Measurements from ENCODE around the gene WIPF1. TPM values are rescaled to one million over a fixed set of nuclear protein-coding genes. Genes with fewer than 3 reads are reported as not detected.
A peak's percentile ranks its signal among the peaks of the same experiment; 100 is the strongest.

Gene WIPF1
- total RNA-seq, 1 donor from 2014 or later: 107 TPM

DNA sequence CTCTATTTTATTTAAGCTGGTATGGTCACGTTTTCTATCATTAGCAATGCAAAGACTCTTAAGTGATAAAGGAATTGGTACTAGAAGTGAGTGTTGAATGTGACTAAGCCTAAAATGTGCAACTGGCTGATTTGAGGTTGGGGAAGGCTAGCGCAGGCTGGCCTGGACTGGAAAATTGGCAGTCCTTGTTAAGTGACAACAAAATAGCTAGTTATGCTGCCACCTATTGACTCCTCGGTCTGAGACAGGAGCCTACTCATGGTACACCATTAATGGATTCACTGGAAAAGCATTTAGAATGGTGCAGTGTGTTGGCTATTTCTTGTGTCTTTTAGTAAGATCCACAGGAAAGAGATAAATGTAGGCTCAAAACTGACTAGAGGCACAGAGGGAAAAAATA lies 5.7 kb upstream of the WIPF1 start:
- ATAC-seq (peak; percentile 90), DNase-seq (ENCODE audit: low spot score) (peak; percentile 71)
- intact Hi-C loops (cut with DNase I): no loop called here

DNA sequence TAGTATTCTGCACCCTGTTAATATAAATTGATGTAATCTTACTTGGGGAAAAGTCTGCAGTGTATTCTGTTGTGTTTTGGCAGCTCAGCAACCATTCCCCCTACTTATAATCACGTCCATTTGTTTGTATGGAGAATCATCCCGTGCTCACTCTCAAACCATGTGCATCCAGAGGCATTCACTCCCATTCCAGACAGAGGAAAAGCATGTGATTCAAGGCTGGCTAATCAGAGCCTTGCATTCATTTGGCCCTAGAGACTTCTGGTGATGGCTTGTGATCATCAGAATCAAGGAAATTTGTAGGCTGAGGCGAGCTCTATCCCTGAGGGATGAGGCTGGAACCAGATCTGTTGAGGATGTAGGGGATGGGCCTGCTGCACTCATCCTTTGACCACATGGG lies 5.1 kb upstream of the WIPF1 start:
- intact Hi-C loops (cut with DNase I): no loop called here
- ATAC-seq (no peak), DNase-seq (ENCODE audit: low spot score) (no peak)

DNA sequence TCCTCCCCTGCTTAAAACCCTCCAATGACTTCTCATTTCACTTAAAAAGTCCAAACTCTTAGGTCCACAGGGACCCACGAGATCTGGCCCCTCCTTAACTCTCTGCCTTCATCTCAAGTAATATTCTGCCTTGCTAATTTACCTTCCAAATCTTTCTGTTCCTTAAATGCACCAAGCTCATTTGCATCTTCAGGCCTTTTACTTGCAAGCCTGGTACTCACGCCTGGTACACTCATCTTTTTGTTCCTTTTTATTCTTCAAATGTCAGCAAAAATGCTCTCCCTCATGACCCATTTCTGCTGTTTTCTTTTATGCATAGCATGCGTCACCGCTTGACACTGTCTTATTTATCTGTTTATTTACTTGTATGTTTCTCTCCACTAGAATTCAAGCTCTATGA lies 2.7 kb upstream of the WIPF1 start:
- intact Hi-C loops (cut with DNase I): no loop called here
- DNase-seq (ENCODE audit: low spot score) (no peak), ATAC-seq (peak; percentile 14)

DNA sequence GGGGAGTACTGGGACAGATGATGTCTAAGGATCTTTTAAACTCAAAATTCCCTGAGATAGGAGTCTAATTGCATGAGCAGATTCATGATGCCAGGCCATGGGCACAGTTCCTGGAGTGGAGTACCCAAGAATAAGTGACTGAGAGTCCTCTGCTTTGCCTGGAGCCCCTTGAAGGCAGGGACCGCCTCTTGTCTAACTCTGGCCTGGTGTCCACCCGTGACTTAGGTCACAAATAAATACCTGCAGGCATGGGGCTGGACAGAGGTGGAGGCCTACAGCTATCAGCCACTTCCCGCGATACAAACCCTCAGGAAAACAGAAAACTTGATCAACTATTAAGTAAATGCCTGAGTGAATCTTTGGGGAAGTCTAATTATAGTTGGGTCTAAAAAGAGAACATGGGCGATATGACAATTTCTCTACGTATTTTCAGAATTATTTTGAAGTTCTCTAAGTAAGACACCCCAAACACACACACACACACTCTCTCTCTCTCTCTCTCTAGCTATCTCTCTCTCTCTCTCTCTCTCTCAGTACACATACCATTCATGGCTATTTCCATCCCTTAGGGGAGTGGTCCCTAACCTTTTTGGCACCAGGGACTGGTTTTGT lies 1.8 kb upstream of the WIPF1 start:
- ATAC-seq (no peak), DNase-seq (ENCODE audit: low spot score) (no peak)
- intact Hi-C loops (cut with DNase I): no loop called here

DNA sequence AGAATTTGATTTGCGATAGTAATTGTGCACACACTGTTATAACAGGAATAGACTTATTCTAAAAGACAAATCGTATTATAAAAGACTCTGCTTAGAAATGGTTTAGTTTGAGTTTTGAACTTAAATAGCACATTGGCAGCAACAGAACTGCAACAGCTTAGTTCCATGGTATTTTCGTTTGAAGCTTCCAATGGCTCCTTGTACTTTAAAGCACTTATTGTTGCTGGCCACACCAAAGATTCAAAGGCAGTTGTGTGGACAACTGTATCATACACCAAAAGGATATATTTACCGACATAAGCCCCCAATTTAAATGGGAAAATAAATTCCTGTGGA lies 627 bp downstream of the WIPF1 start:
- DNase-seq (ENCODE audit: low spot score): no peak
- no peak for ATAC-seq
- intact Hi-C loops (cut with DNase I): no loop called here

DNA sequence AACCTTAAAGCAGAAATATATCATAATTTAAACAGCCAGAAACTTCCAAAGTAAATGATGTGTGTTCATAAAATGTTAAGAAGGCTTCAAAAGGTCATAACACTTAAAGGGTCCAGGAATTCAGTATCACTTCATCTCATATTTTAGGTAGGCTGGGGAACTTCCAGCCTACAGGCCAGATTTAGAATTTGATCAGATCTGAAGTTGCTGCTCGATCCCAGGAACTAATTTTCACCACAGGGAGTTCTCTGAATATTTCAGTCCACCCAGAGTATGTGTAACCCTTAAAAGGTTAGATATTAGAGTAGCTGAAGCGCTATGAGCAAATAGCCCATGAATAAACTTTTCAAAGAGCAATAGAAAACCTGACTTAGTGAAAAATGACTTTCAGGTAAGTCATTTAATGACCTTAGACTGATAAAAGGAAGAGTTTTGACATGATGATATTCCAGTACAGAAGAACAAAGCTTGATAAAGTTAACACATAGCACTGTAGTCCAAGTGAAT lies 1.7 kb downstream of the WIPF1 start:
- ATAC-seq: no peak
- intact Hi-C loops (cut with DNase I): no loop called here
- no peak for DNase-seq (ENCODE audit: low spot score)

DNA sequence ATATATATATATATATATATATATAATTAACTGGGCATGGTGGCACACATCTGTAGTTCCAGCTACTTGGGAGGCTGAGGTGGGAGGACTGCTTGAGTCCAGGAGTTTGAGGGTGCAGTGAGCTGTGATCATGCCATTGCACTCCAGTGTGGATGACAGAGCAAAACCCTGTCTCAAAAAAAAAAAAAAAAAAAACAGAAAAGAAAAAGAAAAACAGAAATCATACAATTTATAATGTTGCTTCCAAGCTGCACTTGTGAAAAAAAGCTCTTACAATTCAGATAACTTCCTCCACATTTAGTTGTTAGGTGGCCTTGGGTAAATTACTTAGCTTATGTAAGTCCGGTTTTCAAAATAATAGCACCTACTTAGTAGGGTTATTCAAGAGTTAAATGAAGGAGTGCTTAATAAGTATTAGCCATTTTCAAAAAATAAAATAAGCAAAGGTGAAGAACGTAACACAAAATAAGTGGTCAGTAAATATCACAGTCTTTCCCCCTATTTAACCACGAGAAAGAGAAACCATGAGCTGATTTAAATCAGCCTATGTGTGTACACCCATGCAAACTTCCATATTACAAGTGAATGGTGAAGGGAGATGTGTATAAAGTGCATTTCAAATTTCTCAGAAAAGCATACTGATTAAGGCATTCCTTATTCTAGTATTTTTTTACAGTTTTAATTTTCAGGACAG lies 2.3 kb downstream of the WIPF1 start:
- DNase-seq (ENCODE audit: low spot score): no peak
- intact Hi-C loops (cut with DNase I): no loop called here
- no peak for ATAC-seq

DNA sequence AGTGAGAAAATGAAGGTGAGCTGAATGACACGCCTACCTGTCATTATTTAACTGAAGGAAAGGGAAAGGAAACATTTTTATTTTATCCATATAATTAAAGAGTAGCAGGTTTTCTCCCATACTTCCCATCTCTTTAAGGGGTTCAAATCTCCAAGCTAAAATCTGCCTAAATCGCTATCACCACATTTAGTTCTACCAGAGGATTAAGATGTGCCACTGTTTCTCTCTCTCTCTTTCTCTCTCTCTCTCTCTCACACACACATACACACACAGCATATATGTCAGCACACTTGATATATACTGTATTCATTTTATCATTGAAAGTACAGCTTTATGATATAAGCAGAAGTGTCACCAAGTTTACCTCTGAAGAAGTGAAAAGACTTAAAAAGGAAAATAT lies 3.1 kb downstream of the WIPF1 start:
- no peak for DNase-seq (ENCODE audit: low spot score)
- intact Hi-C loops (cut with DNase I): no loop called here
- no peak for ATAC-seq

DNA sequence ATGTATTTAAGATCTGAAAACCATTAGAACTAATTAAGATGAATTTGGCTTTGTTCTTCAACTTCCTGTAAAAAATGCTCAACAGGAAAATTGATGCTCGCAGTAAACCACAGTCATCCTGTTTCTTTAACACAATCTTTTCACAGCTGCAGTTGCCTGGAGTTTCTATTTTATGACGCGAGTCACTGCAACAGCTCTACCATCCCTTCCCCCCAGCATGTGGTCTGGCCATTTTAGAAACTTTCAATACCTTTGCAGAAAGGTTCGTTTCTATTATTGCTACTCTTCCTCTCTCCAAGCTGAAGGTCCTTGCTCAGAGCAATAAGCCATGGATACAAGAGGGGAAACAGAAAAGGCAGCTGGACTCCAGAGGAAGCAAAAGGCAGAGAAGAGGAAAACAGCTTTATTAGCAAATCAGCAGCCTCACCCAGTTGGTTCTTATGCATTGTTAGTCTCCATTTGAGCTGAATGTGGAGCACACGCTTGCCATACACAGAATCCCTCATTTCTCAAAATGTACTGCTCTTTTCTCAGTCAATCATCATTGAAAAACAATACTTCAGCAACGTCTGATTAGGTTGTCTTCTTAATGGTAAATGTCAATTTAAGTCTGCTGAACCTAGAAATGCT lies 3.9 kb downstream of the WIPF1 start:
- peak; percentile 84 for ATAC-seq
- intact Hi-C loops (cut with DNase I): no loop called here
- DNase-seq (ENCODE audit: low spot score): no peak

DNA sequence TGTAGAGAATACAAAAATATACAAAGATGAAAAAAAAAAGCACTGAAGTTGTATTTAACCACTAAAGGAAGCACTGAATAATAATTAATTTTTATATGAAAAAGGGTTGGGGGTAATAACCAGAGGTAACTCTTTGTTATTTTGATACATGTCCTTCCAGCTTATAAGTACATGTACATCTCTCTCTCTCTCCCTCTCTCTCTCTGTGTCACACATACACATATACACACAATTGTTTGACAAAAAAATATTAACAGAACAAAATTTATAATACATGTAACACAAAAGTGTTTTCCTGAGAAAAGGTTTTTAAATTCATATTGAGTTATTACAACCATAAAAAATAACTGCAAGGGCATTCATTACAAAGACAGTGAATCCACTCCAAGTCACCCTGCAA lies 4.6 kb downstream of the WIPF1 start:
- ATAC-seq (no peak), DNase-seq (ENCODE audit: low spot score) (no peak)
- intact Hi-C loops (cut with DNase I): no loop called here

DNA sequence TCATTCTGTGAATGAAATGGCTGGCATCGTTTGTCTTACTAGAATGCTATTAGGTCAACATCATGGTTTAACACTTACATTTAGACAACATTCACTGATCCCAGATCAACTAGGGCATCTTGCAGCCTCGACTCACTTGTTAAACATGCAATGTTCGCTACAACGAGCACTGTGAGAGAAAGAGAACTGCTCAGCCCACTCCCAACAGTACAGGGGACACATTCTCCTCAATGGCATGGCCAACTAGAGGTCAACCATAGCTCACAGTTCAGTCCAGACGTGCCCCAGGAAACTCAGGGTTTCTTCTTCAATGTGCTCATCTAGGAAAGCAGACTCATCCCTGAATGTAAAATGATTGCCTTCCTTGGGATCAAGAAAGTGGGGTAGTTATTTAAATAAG lies 5.9 kb downstream of the WIPF1 start:
- intact Hi-C loops (cut with DNase I): no loop called here
- ATAC-seq: no peak
- no peak for DNase-seq (ENCODE audit: low spot score)

DNA sequence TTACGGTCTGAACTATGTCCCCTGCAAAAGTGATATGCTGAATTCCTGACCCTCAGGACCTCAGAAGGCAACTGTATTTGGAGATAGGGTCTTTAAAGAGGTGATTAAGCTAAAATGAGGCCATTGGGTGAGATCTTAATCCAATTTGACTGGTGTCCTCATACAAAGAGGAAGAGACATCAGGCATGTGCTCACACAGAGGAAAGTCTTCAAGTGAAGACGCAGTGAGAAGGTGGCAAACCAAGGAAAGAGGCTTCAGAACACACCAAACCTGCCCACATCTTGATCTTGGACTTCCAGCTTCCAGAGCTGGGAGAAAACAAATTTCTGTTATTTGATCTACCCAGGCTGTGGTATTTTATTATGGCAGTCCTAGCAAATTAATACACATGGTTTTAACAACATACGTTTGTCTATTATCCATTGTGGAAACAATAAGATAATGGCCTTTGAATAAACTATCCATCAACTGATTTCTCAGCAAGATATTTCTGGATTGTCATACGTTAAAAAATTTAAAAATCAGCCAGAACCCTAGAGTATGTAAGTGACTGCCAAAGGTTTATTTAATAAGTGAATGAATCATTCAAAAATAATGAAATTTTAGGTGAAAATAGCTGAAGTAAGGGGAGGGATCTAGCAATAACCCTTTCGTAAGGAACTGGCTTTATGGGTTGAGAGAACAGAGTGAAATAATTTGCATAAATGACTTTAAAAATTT lies 6.5 kb downstream of the WIPF1 start:
- intact Hi-C loops (cut with DNase I): no loop called here
- DNase-seq (ENCODE audit: low spot score) (no peak), ATAC-seq (no peak)

DNA sequence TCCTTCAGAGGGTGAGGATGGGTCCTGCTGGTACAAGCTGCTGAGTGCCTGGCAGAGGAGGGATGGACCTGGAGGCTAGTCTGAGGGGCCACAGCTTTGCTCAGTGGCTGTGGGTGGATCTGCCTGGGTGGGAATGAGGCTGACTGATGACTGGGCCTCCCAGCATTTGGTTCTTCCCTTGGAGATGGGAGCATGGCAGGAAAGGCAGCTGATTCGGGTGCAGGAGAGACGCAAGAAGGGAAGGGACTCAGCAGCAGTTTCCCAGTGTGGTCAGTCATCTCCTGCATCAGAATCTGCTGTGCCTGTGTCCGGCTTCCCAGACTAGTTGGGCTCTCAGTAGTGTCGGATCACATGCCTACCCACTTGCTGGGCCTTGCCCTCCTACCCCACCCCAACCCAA lies 7.3 kb downstream of the WIPF1 start:
- no peak for DNase-seq (ENCODE audit: low spot score)
- intact Hi-C loops (cut with DNase I): no loop called here
- ATAC-seq: no peak

DNA sequence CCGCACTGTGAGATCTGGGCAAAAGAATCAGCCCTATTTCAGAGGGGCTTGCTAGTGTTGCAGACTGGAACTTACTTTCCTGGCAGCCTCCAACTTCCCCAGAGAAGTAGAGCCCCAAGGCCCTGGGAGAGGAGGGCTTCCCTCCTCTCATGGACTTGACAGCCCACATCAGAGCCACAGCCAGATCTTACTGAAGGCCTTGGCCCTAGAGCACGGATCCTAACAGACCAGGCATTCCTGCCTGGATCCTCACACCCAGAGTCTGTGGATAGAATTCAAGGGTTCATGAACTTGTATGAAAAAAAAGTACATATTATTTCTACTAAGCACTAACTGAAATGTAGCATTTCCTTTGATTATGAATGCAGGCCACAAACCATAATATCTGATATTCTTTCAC lies 8.3 kb downstream of the WIPF1 start:
- DNase-seq (ENCODE audit: low spot score): no peak
- intact Hi-C loops (cut with DNase I): loop anchor here (10.0 kb wide), 1 partner anchor 95 kb away; no protein-coding TSS in a partner anchor
- ATAC-seq: no peak

DNA sequence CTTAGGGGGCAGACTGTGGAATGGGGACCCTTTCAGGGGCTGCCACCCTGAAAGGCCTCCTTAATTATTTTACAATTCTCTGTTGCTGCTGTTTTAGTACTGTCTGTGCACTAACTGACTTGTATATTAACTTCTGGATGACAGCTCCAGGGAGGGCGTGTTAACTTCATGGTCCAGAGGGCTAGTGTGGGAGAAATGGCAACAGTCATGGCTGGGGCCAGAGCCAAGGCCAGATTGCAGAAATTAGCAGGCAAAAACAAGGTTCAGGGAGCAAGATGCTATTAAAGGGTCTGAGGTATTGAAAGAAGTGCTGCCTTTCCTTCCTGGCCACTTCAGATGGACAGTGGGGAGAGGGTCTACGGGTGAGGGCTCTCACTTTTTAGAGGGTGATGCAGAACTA lies 9.1 kb downstream of the WIPF1 start:
- ATAC-seq: no peak
- DNase-seq (ENCODE audit: low spot score): no peak
- intact Hi-C loops (cut with DNase I): loop anchor here (10.0 kb wide), 1 partner anchor 96 kb away; no protein-coding TSS in a partner anchor

DNA sequence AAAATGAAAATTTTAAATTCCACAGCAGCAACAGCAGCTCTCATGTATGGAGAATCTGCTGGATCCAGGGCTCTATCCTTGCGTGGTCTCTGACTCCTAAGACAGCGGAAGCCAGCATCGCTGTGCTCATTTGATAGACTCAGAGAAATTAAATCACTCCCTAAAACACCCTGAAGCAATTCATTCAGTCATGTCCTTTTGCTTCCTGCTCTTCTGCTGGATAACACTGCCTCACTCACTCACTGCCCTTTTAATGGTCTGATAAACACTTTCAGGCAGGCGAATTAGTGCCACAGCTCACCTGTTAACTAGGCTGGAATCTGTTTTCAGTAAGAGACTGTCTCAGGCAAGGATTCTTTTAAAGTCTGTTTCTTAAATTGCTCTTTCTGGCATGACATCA lies 10.0 kb downstream of the WIPF1 start:
- no peak for DNase-seq (ENCODE audit: low spot score)
- intact Hi-C loops (cut with DNase I): loop anchor here (10.0 kb wide), 1 partner anchor 97 kb away; no protein-coding TSS in a partner anchor
- no peak for ATAC-seq

DNA sequence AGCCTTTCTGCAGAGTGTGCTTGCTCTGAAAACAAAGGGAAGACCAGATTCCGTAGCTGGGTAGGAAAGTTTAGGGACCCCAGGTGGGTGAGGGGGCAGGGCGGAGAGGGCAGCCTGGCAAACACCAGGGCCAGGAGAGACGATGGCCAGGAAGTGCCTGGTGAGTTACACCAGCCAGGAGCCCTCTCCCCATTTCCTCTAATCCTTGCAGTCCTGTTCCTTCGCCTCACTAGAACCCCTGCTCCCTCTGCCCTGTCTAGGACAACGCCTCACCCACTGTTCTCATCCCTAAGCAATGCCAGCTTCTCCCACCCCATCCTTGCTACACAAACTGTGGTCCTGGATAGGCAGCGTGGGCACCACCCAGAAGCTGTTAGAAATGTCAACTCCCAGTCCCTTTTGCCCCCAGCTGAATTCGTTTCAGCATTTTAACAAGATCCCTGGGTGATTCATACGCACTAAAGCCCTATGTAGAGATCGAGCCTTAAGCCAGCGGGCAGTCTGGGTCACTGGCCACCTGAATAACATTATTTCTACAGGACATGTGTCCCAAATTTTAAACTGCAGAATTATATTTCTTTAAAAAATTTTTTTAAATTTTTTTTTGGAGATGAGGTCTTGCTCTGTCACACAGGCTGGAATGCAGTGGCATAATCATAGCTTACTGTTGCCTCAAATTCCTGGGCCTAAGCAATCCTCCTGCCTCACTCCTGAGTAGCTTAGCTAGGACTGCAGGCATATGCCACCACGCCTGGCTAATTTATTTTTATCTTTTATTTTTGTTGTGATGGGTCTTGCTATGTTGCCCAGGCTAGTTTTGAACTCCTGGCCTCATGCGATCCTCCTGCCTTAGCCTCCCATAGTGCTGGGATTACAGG lies 10.9 kb downstream of the WIPF1 start:
- intact Hi-C loops (cut with DNase I): loop anchor here (10.0 kb wide), 1 partner anchor 98 kb away; no protein-coding TSS in a partner anchor
- no peak for ATAC-seq
- DNase-seq (ENCODE audit: low spot score): no peak

DNA sequence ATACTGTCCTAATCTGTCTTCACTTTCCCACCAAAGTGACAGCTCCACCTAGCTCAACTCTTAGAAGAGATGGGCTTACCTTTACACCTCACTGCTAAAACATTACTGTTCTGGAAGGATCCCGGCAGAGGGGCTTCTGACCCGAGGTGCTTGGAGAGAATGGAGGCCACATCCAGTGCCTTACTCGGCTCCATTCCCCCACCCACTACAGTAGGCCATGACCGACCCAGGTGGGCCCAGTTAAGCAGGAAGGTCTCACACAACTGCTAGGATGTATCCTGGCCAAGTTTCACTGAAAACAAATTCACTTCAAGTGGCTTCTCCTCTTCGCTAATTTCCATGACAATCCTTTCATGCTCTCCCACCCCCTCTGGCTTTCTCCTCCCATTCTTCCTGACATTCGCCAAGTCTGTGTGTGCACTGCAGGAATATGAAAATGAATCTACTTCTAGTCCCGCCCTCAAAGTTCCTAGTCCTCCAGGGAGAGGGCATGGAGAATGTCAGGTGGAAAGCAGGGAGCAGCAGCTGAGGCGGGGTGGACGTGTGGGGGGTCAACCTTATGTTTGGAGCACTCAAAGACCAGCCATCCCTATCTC lies 11.8 kb downstream of the WIPF1 start:
- intact Hi-C loops (cut with DNase I): loop anchor here (10.0 kb wide), 1 partner anchor 99 kb away; no protein-coding TSS in a partner anchor
- peak; percentile 36 for ATAC-seq
- DNase-seq (ENCODE audit: low spot score): no peak

Data from sciatic nerve (tissue), 2 donors.